ENCODE measurements around the gene PELI2.
A peak's percentile ranks its signal among the peaks of the same experiment; 100 is the strongest.

The PELI2 gene

GRCh38 chr14:56199095-56199981, 81.1 kb downstream of the PELI2 start (continued):
- TF ChIP-seq, protein P1, sequence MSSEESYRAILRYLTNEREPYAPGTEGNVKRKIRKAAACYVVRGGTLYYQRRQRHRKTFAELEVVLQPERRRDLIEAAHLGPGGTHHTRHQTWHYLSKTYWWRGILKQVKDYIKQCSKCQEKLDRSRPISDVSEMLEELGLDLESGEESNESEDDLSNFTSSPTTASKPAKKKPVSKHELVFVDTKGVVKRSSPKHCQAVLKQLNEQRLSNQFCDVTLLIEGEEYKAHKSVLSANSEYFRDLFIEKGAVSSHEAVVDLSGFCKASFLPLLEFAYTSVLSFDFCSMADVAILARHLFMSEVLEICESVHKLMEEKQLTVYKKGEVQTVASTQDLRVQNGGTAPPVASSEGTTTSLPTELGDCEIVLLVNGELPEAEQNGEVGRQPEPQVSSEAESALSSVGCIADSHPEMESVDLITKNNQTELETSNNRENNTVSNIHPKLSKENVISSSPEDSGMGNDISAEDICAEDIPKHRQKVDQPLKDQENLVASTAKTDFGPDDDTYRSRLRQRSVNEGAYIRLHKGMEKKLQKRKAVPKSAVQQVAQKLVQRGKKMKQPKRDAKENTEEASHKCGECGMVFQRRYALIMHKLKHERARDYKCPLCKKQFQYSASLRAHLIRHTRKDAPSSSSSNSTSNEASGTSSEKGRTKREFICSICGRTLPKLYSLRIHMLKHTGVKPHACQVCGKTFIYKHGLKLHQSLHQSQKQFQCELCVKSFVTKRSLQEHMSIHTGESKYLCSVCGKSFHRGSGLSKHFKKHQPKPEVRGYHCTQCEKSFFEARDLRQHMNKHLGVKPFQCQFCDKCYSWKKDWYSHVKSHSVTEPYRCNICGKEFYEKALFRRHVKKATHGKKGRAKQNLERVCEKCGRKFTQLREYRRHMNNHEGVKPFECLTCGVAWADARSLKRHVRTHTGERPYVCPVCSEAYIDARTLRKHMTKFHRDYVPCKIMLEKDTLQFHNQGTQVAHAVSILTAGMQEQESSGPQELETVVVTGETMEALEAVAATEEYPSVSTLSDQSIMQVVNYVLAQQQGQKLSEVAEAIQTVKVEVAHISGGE (tag by site-specific recombination; conservative IDR thresholded peaks at IDR 0.05; ENCODE audit: low read depth): no peak

DNA sequence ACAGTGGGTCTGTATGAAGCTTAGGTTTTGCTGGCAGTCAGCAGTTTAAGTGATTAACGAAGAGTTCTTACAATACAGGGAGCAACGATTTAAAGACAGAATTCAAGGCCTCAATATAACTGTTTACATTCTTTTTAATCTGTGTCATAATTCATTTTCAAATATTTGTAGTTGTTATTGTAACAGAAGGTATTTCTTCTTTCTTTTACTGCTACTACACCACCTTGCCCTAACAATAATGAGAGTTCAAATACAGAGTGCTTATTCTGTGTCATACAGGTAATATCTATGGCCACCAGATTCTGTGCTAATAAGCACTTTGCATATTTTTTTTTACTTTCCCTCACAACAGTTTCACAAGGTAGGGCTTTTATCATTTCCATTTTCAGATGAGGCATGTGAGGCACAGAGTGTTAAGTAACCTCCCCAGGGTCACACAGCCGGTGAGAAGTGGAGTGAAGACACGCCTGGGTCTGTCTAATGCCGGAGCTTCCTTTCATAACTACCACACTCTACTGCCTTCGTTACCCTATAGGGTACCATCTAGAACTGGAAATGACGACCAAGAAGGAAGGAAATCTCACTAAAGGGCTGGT, 81.9 kb downstream of the PELI2 start:
- Histone ChIP-seq H3K4me1 (ENCODE audit: control insufficient read depth, insufficient read depth, low read length) (peaks cover 12% of the 10 kb centered on the region), H3K9me3 (ENCODE audit: control insufficient read depth, insufficient read depth, low read depth, low read length) (no peaks in the 10 kb centered on the region), H3K36me3 (ENCODE audit: control insufficient read depth in 2 of 2, insufficient read depth in 1 of 2, low read length in 2 of 2) (no peaks in the 10 kb centered on the region), H3K27ac (ENCODE audit: extremely low read depth, low read depth, low read length) (no peak overlapping the region), H3K4me3 (ENCODE audit: low read depth, low read length) (no peak overlapping the region)
- TF ChIP-seq ZNF785 (tag by site-specific recombination; IDR thresholded peaks at IDR 0.05) (no peak), ZNF433 (tag by site-specific recombination; IDR thresholded peaks at IDR 0.05; ENCODE audit: low read depth) (no peak), GLI2 (tag by site-specific recombination; IDR thresholded peaks at IDR 0.05; ENCODE audit: borderline replicate concordance, low read depth) (no peak), ZXDB (tag by site-specific recombination; IDR thresholded peaks at IDR 0.05) (no peak), ZNF654 (tag by site-specific recombination; IDR thresholded peaks at IDR 0.05; ENCODE audit: low read depth) (no peak), GLI4 (tag by site-specific recombination; IDR thresholded peaks at IDR 0.05) (no peak), ZNF354C (tag by site-specific recombination; IDR thresholded peaks at IDR 0.05; ENCODE audit: borderline replicate concordance, low read depth) (no peak), HOXC10 (CRISPR knock-in tag; IDR thresholded peaks at IDR 0.05) (no peak), ZNF221 (tag by site-specific recombination; IDR thresholded peaks at IDR 0.05; ENCODE audit: borderline replicate concordance) (no peak), ZNF629 (tag by site-specific recombination; IDR thresholded peaks at IDR 0.05) (no peak)
- TF ChIP-seq, protein P2, sequence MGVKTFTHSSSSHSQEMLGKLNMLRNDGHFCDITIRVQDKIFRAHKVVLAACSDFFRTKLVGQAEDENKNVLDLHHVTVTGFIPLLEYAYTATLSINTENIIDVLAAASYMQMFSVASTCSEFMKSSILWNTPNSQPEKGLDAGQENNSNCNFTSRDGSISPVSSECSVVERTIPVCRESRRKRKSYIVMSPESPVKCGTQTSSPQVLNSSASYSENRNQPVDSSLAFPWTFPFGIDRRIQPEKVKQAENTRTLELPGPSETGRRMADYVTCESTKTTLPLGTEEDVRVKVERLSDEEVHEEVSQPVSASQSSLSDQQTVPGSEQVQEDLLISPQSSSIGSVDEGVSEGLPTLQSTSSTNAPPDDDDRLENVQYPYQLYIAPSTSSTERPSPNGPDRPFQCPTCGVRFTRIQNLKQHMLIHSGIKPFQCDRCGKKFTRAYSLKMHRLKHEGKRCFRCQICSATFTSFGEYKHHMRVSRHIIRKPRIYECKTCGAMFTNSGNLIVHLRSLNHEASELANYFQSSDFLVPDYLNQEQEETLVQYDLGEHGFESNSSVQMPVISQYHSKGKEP (tag by site-specific recombination; IDR thresholded peaks at IDR 0.05): no peak
- CTCF ChIA-PET: interaction anchor here (0.6 kb wide), 1 partner anchor 1493 kb away, joined by 3 read pairs; no protein-coding TSS in a partner anchor
- POLR2A ChIA-PET: no interaction called here

- H3K4me1 ChIP-seq (ENCODE audit: control insufficient read depth, insufficient read depth, low read length): peaks cover 12% of the 10 kb centered on the region
- H3K27ac ChIP-seq (ENCODE audit: extremely low read depth, low read depth, low read length): no peak overlapping the region
- ChIA-PET CTCF (interaction anchor here (0.7 to 0.8 kb wide), 2 partner anchors 97 to 333 kb away, joined by 3 to 4 read pairs; no protein-coding TSS in a partner anchor), POLR2A (no interaction called here)
- H3K4me3 ChIP-seq (ENCODE audit: low read depth, low read length): no peak overlapping the region
- no peaks in the 10 kb centered on the region for H3K36me3 ChIP-seq (ENCODE audit: control insufficient read depth in 2 of 2, insufficient read depth in 1 of 2, low read length in 2 of 2)
- H3K9me3 ChIP-seq (ENCODE audit: control insufficient read depth, insufficient read depth, low read depth, low read length): no peaks in the 10 kb centered on the region
- peak; percentile 61 for TF ChIP-seq ZIC2 (tag by site-specific recombination; IDR thresholded peaks at IDR 0.05)
- TF ChIP-seq ZNF514 (tag by site-specific recombination; IDR thresholded peaks at IDR 0.05): no peak
These were observed 84.0 kb downstream of the PELI2 start for GRCh38 chr14:56202256-56202655.
